ENCODE data around the gene SNUPN.

Gene SNUPN

GRCh38 chr15:75625542-75626347 is at the start of gene SNUPN:
SNUPN (minus strand) TSS chr15:75625725; CDS start chr15:75621051, 4,674 bp downstream.
- peak; percentile 94 for DNase-seq

DNA sequence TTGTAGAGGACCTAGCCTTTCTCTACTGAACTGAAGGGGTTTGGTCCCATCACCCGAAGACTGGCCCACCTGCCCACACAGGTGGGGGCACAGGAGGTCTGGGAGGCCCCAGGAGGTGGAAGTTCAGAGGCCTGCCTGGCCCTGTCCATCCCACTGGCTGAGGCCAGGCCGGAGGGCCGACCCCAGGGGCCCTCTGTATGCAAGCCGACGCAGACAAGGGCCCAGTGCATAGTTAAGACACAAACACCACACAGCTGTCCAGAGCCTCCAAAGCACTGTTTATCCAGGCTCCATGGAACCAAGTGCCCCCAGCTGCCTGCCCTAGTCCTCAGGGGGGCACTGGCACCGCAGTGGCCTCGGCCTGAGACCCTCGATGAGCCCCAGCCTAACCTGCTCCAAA is 48.8 kb upstream of the SNUPN start:
- DNase-seq: no peak

DNA sequence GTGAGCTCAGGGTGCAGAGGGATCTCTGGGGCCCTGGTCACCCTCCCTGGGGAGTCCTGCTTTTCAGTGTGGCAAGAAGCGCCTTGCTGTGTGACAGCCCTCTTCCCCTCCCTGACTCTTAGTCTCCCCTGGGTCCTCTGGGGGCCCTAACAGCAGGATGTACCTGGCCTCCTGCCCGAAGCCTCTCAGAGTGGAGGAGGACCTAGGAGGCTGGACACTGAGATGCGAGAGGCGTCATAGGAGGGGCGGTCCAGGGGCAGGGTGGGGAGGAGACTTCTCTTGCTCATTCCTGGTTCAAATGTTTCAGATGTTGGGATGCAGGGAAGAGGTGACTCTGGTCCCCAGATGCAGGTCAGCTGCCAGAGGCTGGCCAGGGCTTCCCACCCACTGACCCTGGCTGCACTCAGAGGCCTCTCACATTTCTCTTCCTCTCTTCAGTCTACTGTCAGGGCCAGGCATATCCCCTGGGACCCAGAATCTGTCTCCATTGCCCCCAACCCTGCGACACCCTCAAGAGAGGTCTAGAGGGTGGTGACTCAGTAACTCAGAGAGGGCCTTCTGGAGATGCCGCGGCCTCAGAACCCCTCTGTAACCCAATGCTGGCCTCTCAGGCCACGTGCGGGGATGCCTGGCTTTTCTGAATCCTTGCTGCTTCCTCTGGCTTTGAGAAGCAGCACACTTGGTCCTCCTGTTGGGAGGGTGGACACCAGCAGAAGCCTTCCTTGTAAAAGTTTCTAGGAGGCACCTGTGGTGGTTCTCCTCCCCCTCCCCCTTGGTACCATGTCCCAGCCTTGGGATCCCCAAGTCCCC is 48.1 kb upstream of the SNUPN start:
- peak; percentile 87 for DNase-seq

DNA sequence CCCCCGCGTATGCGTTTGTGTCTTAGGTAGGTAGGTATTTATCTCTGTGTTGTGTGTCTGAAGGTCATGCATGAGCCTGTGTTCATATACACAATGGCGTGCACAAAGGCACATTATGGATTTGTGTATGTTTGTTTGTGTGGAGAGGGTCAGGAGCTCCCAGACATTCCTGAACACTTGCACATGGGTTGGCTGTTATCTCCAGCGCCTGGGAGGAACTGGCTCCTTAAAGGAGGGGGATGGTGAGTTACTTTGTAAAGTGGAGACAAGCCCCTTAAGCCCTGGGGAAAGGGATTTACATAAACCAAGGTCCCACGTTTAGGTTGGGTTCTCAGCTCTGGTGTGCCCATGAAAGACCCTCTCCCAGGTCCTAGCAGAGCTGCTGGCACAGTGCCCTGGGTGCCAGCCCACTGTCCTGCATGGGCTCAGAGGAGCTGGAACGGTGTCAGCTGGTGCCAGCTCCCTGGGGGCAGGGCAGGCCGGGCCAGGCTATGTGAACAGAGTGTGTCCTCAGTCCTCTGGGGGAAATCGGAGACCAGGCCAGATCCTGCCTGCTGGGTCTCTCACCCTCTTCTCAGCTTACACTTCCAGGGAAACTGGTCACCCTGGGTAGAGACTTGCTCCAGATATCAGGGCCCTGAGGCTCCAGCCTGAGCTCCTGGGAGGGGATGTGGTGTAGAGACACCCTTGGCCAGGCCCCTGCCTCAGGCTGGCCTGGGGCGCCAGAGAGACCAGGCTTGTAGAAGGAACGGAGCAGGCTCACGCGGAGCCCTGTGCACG is 47.3 kb upstream of the SNUPN start:
- DNase-seq: peak; percentile 92

GRCh38 chr15:75671730-75672602 is 46.4 kb upstream of the SNUPN start:
- DNase-seq: peak; percentile 41

- DNase-seq: no peak
Observed at GRCh38 chr15:75669879-75670212, 44.3 kb upstream of the SNUPN start.

- peak; percentile 60 for DNase-seq
Observed at GRCh38 chr15:75669191-75669878, 43.8 kb upstream of the SNUPN start.

GRCh38 chr15:75666823-75667501 is 41.4 kb upstream of the SNUPN start:
- peak; percentile 100 for DNase-seq

- DNase-seq: no peak
Observed at GRCh38 chr15:75663931-75664421, 38.5 kb upstream of the SNUPN start.

GRCh38 chr15:75662823-75663519 is 37.4 kb upstream of the SNUPN start:
- no peak for DNase-seq

- DNase-seq: peak; percentile 19
Observed at GRCh38 chr15:75661756-75662140, 36.2 kb upstream of the SNUPN start.

DNA sequence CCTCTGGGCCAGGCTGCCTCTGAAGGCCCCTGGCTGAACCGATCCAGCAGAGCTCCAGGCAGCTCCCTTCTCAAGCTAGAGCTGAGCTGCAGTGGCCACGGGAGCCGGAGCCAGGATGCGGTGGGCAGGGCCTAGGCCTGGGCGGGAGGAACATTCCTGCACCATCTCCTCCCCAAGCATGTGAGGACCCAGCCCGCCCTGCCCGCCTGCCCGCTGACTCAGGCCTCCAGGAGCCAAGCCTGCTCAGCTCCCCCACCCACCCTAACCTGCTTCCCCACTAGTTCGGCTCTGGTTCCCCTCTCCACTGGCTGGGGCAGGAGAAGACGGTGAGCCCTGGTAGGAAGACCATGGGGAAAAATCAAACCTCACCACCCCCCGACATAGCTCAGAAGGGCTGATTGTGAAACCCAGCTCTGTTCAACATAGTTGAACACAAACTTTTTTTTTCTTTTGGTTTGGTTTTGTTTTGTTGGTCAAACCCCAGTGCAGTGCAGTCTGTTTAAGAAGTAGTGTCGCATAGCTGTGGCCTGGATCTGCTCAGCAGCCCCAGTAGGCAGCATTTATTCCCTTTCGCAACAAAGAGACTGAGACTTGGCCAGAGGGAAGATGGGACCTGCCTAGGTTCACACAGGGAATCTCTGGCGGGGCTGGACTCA is 35.7 kb upstream of the SNUPN start:
- peak; percentile 95 for DNase-seq

DNA sequence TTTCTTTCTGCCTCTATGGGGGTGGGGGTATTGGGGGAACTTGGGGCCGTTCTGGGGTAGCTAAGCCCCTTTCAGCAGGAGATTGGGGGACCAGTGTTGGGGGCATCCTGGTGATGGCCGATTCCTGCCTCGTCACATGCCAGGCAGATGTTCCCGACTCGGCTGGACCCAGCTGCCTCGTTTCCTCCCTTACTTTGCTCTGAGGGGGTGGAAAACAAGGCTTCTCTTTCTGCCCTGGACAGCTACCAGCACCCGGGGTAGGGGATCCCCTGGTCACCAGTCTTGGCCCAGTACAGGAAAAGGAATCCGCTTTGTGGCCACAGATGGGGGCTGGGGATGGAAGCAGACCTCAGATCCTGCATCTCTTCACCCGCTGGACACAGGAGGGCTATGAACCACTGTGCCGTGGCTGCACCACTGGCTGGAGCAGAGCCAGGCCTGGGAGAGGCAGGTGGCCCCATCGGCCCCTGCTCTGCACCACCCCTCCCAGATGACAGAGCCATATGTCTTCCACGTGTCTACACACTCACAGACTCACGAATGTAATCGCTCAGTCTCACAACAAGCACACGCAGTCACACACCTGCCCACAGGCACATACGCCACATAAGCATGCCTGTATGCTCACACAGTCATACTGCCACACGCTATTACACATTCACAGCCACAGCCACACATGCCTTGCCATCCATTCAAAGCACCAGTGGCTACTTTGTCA is 34.6 kb upstream of the SNUPN start:
- DNase-seq: peak; percentile 46

DNA sequence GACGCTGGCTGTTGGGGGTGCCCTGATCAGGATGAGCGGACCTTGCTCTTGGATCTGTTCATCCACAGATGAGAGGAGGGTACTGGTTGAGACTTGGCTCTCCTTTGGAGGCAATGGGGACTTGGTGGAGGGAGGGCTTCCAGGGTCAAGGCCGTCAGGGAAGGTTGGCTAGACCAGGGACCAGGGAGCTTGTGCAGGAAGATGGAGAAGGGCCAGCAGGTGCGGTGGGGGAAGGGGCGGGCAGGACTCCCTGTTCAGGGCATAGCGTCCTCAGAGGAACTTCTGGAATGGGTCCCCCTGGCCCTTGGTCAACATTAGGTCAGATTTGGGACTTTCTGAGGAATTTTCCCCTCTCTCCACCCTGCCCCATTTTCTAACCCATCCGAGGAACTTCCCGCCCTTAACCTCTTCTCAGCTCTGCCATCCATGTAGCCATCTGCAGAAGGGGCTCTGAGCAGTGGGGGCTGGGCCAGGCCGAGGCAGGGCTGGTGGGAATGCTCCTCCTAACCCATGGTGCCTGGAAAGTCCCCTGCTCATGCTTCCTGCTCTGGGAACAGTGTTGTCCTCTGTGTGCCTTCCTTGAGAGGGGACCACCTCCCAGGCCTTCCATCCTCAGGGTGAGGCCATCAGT is 33.7 kb upstream of the SNUPN start:
- no peak for DNase-seq

DNA sequence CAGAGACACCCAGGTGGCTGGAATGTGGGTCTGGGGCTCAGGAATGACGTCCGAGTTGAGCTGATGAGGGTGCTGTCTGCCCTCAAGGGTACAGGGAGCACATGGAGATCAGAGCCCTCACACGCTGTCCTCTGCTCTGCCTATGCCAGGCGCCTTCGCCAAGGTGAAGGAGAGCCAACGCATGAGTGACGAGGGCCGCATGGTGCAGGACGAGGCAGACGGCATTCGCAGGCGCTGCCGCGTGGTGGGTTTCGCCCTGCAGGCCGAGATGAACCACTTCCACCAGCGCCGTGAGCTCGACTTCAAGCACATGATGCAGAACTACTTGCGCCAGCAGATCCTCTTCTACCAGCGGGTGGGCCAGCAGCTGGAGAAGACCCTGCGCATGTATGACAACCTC is 31.3 kb upstream of the SNUPN start:
- no peak for DNase-seq

DNA sequence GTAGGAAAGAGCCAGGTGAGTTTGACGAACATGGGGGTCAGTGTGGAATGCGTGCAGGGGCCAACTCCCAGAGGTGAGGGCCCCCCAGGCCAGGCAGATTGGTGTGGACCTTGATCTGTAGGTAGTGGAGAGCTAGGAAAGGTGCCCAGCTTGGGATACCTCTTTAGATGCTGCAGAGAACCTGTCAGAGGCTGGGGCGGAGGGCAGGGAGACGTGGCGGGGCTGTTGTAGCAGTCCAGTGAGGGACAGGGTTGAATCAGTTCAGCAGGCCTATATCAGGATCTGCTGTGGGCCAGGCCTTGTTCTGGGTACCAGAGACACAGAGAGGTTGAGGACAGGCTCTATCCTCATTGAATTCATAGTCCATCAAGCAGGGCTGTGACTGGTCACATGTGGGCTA is 30.8 kb upstream of the SNUPN start:
- DNase-seq: no peak

DNA sequence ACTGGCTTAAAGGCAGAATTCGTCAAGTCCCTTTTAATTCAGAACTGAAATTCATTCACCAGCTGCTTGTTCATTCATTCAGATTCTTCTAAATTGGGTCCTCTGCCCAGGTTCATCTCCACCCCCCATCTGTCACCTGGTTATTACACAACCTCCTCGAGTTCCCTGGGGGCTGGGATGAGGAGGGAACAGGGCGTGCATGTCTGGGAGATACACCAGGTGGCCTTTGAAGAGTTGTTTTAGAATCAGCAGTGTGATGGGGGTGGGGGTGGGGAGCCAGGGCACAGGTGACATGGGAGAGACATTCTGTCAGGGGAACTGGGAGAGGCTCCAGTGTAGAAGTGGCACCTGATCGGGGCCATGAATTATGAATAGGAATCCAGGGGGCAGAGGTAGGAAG is 30.4 kb upstream of the SNUPN start:
- DNase-seq: no peak

DNA sequence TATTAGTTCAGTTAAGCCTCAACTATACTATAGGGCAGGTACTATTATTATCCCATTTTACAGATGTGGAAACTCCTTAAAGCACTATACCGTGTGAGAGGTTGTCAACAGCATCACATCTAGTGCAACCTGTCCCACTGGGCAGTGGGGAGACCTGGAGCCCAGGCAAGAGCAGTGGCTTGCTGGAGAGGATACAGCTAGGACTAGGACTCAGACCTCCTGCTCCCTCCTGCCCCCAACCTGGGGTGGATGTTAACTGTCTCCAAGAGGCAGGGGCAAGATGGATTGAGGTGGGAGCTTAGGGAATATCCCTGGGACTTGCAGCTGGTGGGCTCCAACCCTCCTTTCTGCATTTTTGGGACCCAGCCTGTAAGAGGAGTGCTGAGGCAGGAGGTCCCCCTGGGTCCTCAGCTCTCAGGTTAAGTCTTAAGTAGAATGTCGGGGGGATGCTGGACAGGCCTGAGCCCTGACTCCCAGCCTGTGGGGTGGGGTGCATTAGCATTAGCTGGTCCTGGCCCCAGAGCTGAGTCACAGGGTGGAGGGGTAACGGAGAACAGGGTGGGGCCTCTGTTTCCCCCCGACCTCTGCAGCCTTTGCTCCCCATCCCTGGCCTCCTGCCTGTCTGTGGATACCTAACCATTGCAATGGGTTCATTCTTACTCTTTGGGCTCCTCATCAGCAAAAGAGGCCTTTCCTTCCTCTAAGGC is 28.8 kb upstream of the SNUPN start:
- no peak for DNase-seq

Measured in fibroblast of skin of right biceps (primary cell).